ENCODE results near the gene SEC14L3. TPM values are rescaled to one million over a fixed set of nuclear protein-coding genes. Genes with fewer than 3 reads are reported as not detected.
"Not testable (repeated sequence)": the region's sequence is repeated elsewhere in the genome, so short reads cannot be mapped to it uniquely, and the experiment has no call there.

Gene SEC14L3
- total and polyA plus RNA-seq, 2 of the 13 experiments (the other 11 are each of a cell fraction or from before 2014, with no cell fraction given), result not detected

DNA sequence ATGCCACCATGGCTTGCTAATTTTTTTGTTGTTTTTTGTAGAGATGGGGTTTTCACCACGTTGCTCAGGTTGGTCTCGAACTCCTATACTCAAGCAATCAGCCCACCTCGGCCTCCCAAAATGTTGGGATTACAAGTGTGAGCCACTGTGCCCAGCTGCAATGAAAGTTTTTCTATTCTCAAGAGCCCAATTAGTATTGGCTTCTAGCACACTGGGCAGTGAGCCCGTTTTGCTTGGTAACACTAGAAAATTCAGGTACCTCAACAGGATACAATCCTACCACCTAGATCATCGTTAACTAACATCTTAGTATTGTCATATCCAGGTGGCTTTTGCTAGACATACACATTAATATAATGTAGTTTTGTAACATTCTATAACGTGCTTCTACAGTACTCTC is 19.0 kb downstream of the SEC14L3 start:
- Histone ChIP-seq H3K27ac (ENCODE audit: extremely low read length, insufficient read depth, low read length) (no peak overlapping the region), H3K27me3 (ENCODE audit: control insufficient read depth in 1 of 2, insufficient read depth in 2 of 2, low read length in 2 of 2) (peaks cover 0 to 4% of the 10 kb centered on the region in 2 experiments; a peak in 1 of 5 replicates), H3K9ac (ENCODE audit: insufficient read depth, low read depth, low read length) (no peak overlapping the region), H3K4me1 (ENCODE audit: insufficient read depth, low read length) (no peaks in the 10 kb centered on the region), H3K4me2 (ENCODE audit: low read depth, low read length) (no peak overlapping the region), H3K4me3 (replicated peaks in 1 of 3; ENCODE audit: insufficient read depth in 1 of 3, low read depth in 2 of 3, low read length in 3 of 3) (no peak overlapping the region), H3K36me3 (replicated peaks in 1 of 2; ENCODE audit: control insufficient read depth in 1 of 2, insufficient read depth in 2 of 2, low read length in 2 of 2) (no peaks in the 10 kb centered on the region), H4K20me1 (ENCODE audit: insufficient read depth, low read length) (no peaks in the 10 kb centered on the region), H3K9me3 (ENCODE audit: low read length) (no peaks in the 10 kb centered on the region), H3K79me2 (ENCODE audit: insufficient read depth, low read length) (no peaks in the 10 kb centered on the region), H2AFZ (ENCODE audit: low read length) (no peak overlapping the region)
- DNase-seq (ENCODE audit: low spot score), result no peak
- BruUV-seq (replicated peaks), result no TSS peak
- in situ Hi-C loops (cut with HindIII; ENCODE audit: extremely low pct_ligation_motif_present, low pct_unique_long_range_greater_than_20kb) (no loop called here), intact Hi-C loops (cut with micrococcal nuclease; ENCODE audit: unreplicated experiment) (no loop called here)
- POLR2A ChIA-PET, result no interaction called here
- ATAC-seq, result no peak
- WGBS (ENCODE audit: low lambda C conversion rate), result 4% methylated on average over 6 of the region's 6 CpGs
- CTCF ChIA-PET (ENCODE audit: low intra/inter-chr PET ratio, low total read pairs), result no interaction called here
- no peak for TF ChIP-seq ZNF33A (CRISPR knock-in tag; IDR thresholded peaks at IDR 0.05; ENCODE audit: borderline replicate concordance)
- TF ChIP-seq, protein P1, sequence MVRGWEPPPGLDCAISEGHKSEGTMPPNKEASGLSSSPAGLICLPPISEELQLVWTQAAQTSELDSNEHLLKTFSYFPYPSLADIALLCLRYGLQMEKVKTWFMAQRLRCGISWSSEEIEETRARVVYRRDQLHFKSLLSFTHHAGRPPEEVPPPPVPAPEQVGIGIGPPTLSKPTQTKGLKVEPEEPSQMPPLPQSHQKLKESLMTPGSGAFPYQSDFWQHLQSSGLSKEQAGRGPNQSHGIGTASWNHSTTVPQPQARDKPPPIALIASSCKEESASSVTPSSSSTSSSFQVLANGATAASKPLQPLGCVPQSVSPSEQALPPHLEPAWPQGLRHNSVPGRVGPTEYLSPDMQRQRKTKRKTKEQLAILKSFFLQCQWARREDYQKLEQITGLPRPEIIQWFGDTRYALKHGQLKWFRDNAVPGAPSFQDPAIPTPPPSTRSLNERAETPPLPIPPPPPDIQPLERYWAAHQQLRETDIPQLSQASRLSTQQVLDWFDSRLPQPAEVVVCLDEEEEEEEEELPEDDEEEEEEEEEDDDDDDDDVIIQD (CRISPR knock-in tag; IDR thresholded peaks at IDR 0.05; ENCODE audit: low read depth), result no peak
- TF ChIP-seq, protein P2, sequence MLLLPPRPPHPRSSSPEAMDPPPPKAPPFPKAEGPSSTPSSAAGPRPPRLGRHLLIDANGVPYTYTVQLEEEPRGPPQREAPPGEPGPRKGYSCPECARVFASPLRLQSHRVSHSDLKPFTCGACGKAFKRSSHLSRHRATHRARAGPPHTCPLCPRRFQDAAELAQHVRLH (CRISPR knock-in tag; IDR thresholded peaks at IDR 0.05; ENCODE audit: borderline replicate concordance, low read depth), result no peak
- TF ChIP-seq, protein P3, sequence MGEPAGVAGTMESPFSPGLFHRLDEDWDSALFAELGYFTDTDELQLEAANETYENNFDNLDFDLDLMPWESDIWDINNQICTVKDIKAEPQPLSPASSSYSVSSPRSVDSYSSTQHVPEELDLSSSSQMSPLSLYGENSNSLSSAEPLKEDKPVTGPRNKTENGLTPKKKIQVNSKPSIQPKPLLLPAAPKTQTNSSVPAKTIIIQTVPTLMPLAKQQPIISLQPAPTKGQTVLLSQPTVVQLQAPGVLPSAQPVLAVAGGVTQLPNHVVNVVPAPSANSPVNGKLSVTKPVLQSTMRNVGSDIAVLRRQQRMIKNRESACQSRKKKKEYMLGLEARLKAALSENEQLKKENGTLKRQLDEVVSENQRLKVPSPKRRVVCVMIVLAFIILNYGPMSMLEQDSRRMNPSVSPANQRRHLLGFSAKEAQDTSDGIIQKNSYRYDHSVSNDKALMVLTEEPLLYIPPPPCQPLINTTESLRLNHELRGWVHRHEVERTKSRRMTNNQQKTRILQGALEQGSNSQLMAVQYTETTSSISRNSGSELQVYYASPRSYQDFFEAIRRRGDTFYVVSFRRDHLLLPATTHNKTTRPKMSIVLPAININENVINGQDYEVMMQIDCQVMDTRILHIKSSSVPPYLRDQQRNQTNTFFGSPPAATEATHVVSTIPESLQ (CRISPR knock-in tag; conservative IDR thresholded peaks at IDR 0.05), result no peak
- no peak for TF ChIP-seq JUND (CRISPR knock-in tag; IDR thresholded peaks at IDR 0.05)
- no peak for TF ChIP-seq ZNF724P (CRISPR knock-in tag; IDR thresholded peaks at IDR 0.05; ENCODE audit: borderline replicate concordance)
- no peak for TF ChIP-seq ZBTB3 (CRISPR knock-in tag; IDR thresholded peaks at IDR 0.05; ENCODE audit: borderline replicate concordance, low read depth)
- TF ChIP-seq MAFF (IDR thresholded peaks at IDR 0.05; ENCODE audit: low read depth, low read length), result no peak
- no peak for TF ChIP-seq ZMYM2 (CRISPR knock-in tag; IDR thresholded peaks at IDR 0.05)
- TF ChIP-seq KLF9 (CRISPR knock-in tag; IDR thresholded peaks at IDR 0.05; ENCODE audit: low read depth), result no peak
- TF ChIP-seq, protein P4, sequence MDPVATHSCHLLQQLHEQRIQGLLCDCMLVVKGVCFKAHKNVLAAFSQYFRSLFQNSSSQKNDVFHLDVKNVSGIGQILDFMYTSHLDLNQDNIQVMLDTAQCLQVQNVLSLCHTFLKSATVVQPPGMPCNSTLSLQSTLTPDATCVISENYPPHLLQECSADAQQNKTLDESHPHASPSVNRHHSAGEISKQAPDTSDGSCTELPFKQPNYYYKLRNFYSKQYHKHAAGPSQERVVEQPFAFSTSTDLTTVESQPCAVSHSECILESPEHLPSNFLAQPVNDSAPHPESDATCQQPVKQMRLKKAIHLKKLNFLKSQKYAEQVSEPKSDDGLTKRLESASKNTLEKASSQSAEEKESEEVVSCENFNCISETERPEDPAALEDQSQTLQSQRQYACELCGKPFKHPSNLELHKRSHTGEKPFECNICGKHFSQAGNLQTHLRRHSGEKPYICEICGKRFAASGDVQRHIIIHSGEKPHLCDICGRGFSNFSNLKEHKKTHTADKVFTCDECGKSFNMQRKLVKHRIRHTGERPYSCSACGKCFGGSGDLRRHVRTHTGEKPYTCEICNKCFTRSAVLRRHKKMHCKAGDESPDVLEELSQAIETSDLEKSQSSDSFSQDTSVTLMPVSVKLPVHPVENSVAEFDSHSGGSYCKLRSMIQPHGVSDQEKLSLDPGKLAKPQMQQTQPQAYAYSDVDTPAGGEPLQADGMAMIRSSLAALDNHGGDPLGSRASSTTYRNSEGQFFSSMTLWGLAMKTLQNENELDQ (CRISPR knock-in tag; IDR thresholded peaks at IDR 0.05; ENCODE audit: borderline replicate concordance), result no peak
- no peak for TF ChIP-seq ZFP1 (CRISPR knock-in tag; IDR thresholded peaks at IDR 0.05)
- FAIRE-seq, result no peak

DNA sequence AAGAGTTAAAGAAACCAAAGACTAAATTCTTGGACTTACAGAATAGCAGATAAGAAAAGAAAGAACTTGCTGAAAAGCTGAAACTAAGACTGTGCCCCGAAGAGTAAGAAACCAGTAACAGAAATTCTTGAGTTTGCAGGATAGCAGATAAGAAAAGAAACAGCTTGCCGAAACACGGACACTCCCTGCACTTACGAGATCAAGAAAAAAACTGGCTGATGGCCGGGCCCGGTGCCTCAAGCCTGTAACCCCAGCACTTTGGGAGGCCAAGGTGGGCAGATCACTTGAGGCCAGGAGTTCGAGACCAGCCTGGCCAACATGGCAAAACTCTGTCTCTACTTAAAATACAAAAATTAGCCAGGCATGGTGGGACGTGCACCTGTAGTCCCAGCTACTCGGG is 20.3 kb downstream of the SEC14L3 start:
- intact Hi-C loops (cut with micrococcal nuclease; ENCODE audit: unreplicated experiment); H3K27ac ChIP-seq (ENCODE audit: extremely low read length, insufficient read depth, low read length); ATAC-seq; H3K4me3 ChIP-seq (replicated peaks in 1 of 3; ENCODE audit: insufficient read depth in 1 of 3, low read depth in 2 of 3, low read length in 3 of 3); in situ Hi-C loops (cut with HindIII; ENCODE audit: extremely low pct_ligation_motif_present, low pct_unique_long_range_greater_than_20kb); FAIRE-seq; H3K36me3 ChIP-seq (replicated peaks in 1 of 2; ENCODE audit: control insufficient read depth in 1 of 2, insufficient read depth in 2 of 2, low read length in 2 of 2); H3K9me3 ChIP-seq (ENCODE audit: low read length); POLR2A ChIA-PET; H3K4me1 ChIP-seq (ENCODE audit: insufficient read depth, low read length); CTCF ChIA-PET (ENCODE audit: low intra/inter-chr PET ratio, low total read pairs); H4K20me1 ChIP-seq (ENCODE audit: insufficient read depth, low read length); H2AFZ ChIP-seq (ENCODE audit: low read length); BruUV-seq (replicated peaks); DNase-seq (ENCODE audit: low spot score); H3K4me2 ChIP-seq (ENCODE audit: low read depth, low read length); H3K79me2 ChIP-seq (ENCODE audit: insufficient read depth, low read length); H3K9ac ChIP-seq (ENCODE audit: insufficient read depth, low read depth, low read length); H3K27me3 ChIP-seq (ENCODE audit: control insufficient read depth in 1 of 2, insufficient read depth in 2 of 2, low read length in 2 of 2): not testable (repeated sequence)
- WGBS (ENCODE audit: low lambda C conversion rate), result 8% methylated on average over 8 of the region's 9 CpGs

Data from HepG2 (cell line).